ENCODE measurements around the gene PFN2. TPM values are rescaled to one million over a fixed set of nuclear protein-coding genes. Genes with fewer than 3 reads are reported as not detected.

PFN2 gene
- total RNA-seq, 1 donor: 204 TPM

DNA sequence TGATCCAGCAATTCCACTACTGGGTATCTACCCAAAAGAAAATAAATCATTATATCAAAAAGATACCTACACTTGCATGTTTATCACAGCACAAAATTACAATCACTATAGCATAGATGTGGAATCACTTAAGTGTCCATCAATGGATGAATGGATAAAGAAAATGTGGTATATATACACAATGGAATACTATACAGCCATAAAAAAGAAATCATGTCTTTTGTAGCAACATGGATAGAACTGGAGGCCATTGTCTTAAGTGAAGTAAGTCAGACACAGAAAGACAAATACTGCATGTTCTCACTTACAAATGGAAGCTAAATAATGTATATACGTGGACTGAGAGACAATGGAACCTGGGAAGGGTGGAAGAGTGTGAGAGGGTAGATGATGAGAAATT lies 28.3 kb upstream of the PFN2 start:
- Histone ChIP-seq H3K79me2 (ENCODE audit: insufficient read depth, low read length) (no peaks in the 10 kb centered on the region), H2AFZ (ENCODE audit: low read length) (no peak overlapping the region), H3K4me2 (ENCODE audit: insufficient read depth, low read length) (no peak overlapping the region), H3K27me3 (ENCODE audit: insufficient read depth, low read length) (no peaks in the 10 kb centered on the region), H3K4me3 (ENCODE audit: insufficient read depth, low read length) (no peak overlapping the region), H3K36me3 (ENCODE audit: insufficient read depth, low read length) (no peaks in the 10 kb centered on the region), H4K20me1 (ENCODE audit: insufficient read depth, low read length) (no peaks in the 10 kb centered on the region), H3K4me1 (ENCODE audit: insufficient read depth, low read length) (no peaks in the 10 kb centered on the region), H3K27ac (ENCODE audit: low read depth, low read length) (no peak overlapping the region), H3K9me3 (ENCODE audit: low read depth, low read length) (no peaks in the 10 kb centered on the region)
- TF ChIP-seq, protein P1, sequence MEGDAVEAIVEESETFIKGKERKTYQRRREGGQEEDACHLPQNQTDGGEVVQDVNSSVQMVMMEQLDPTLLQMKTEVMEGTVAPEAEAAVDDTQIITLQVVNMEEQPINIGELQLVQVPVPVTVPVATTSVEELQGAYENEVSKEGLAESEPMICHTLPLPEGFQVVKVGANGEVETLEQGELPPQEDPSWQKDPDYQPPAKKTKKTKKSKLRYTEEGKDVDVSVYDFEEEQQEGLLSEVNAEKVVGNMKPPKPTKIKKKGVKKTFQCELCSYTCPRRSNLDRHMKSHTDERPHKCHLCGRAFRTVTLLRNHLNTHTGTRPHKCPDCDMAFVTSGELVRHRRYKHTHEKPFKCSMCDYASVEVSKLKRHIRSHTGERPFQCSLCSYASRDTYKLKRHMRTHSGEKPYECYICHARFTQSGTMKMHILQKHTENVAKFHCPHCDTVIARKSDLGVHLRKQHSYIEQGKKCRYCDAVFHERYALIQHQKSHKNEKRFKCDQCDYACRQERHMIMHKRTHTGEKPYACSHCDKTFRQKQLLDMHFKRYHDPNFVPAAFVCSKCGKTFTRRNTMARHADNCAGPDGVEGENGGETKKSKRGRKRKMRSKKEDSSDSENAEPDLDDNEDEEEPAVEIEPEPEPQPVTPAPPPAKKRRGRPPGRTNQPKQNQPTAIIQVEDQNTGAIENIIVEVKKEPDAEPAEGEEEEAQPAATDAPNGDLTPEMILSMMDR (IDR thresholded peaks at IDR 0.05; ENCODE audit: extremely low read depth, low read depth, low read length): no peak
- DNase-seq (ENCODE audit: insufficient read length, low spot score, missing footprints): no peak

DNA sequence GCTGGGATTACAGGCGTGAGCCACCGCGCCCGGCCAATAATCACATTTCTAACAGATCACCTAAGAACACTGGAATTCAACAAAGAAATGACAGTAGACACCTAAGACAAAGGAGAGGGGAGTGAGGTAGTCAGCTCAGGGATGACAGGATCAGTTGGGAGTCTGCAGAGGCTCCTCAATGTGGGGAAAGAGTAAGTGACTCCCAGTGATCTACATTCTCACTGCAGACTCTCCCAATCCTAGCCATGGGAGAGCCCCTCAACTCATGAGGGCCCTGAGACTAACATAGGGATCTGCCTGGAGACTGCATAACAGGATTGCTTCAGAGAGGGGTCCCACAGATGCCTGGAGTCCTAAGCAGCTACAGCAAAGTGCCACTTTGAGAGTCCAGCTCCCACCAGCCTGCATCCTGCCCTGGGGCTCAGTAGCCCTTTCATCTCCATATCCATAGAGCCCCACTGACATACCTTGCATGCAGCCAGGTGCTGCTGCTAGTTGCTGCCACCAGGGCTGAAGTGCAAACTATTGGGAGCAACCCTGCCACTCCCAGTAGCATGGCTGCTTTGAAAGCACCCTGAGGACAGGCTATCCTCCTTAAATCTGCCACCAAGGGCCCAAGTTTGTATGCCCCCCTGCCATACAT lies 21.8 kb upstream of the PFN2 start:
- no peaks in the 10 kb centered on the region for H4K20me1 ChIP-seq (ENCODE audit: insufficient read depth, low read length)
- H3K79me2 ChIP-seq (ENCODE audit: insufficient read depth, low read length): no peaks in the 10 kb centered on the region
- H2AFZ ChIP-seq (ENCODE audit: low read length): no peak overlapping the region
- no peak for DNase-seq (ENCODE audit: insufficient read length, low spot score, missing footprints)
- H3K36me3 ChIP-seq (ENCODE audit: insufficient read depth, low read length): no peaks in the 10 kb centered on the region
- H3K4me2 ChIP-seq (ENCODE audit: insufficient read depth, low read length): no peak overlapping the region
- H3K27ac ChIP-seq (ENCODE audit: low read depth, low read length): no peak overlapping the region
- no peaks in the 10 kb centered on the region for H3K27me3 ChIP-seq (ENCODE audit: insufficient read depth, low read length)
- no peaks in the 10 kb centered on the region for H3K4me1 ChIP-seq (ENCODE audit: insufficient read depth, low read length)
- no peaks in the 10 kb centered on the region for H3K9me3 ChIP-seq (ENCODE audit: low read depth, low read length)
- TF ChIP-seq, protein P1 (IDR thresholded peaks at IDR 0.05; ENCODE audit: extremely low read depth, low read depth, low read length): no peak
- H3K4me3 ChIP-seq (ENCODE audit: insufficient read depth, low read length): no peak overlapping the region

DNA sequence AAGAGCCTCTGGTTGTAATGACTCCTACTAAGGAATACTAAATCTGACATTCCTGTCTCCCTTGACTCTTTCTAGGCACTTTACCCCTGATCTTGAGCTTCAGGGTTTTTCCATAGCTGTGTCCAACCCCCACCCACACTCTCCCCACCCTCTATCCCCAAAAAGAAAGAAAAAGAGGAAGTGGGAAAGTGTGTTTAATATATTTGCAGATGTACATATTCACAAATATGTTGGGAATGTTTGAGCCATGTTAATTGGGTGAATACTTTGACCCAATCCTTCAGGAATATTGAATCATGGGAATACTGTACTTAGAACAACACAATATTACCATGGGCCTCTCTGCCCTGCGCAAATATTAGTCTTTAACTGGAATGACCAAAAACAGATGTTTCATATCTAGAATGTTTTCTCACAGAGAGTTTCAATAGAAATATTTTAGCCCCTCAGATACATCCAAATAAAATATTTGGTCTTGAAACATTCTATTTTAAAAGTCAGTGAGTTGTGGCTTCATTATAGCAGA lies 19.8 kb upstream of the PFN2 start:
- Histone ChIP-seq H2AFZ (ENCODE audit: low read length) (no peak overlapping the region), H3K4me1 (ENCODE audit: insufficient read depth, low read length) (no peaks in the 10 kb centered on the region), H3K27ac (ENCODE audit: low read depth, low read length) (no peak overlapping the region), H3K27me3 (ENCODE audit: insufficient read depth, low read length) (no peaks in the 10 kb centered on the region), H3K36me3 (ENCODE audit: insufficient read depth, low read length) (no peaks in the 10 kb centered on the region), H3K9me3 (ENCODE audit: low read depth, low read length) (no peaks in the 10 kb centered on the region), H3K79me2 (ENCODE audit: insufficient read depth, low read length) (no peaks in the 10 kb centered on the region), H4K20me1 (ENCODE audit: insufficient read depth, low read length) (no peaks in the 10 kb centered on the region), H3K4me2 (ENCODE audit: insufficient read depth, low read length) (no peak overlapping the region), H3K4me3 (ENCODE audit: insufficient read depth, low read length) (no peak overlapping the region)
- TF ChIP-seq, protein P1 (IDR thresholded peaks at IDR 0.05; ENCODE audit: extremely low read depth, low read depth, low read length): no peak
- no peak for DNase-seq (ENCODE audit: insufficient read length, low spot score, missing footprints)

DNA sequence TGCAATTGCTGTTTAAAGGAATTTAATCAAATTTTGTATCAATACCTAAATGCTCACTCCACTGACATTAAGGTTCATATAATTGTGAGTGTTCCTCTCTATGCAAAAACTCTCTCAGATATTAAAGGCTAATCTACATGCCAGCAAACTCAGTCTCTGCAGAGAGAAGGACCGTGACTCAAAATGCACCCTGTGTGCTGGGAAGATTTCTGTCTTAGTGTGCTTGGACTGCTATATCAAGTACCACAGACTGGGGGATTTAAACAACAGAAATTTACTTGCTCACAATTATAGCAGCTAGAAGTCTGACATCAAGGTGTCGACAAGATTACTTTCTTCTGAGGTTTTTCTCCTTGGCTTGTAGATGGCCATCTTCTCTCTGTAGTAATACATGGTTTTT lies 18.6 kb upstream of the PFN2 start:
- Histone ChIP-seq H3K4me2 (ENCODE audit: insufficient read depth, low read length) (no peak overlapping the region), H3K36me3 (ENCODE audit: insufficient read depth, low read length) (no peaks in the 10 kb centered on the region), H2AFZ (ENCODE audit: low read length) (no peak overlapping the region), H3K79me2 (ENCODE audit: insufficient read depth, low read length) (no peaks in the 10 kb centered on the region), H3K4me3 (ENCODE audit: insufficient read depth, low read length) (no peak overlapping the region), H3K9me3 (ENCODE audit: low read depth, low read length) (no peaks in the 10 kb centered on the region), H3K27ac (ENCODE audit: low read depth, low read length) (no peak overlapping the region), H3K27me3 (ENCODE audit: insufficient read depth, low read length) (no peaks in the 10 kb centered on the region), H4K20me1 (ENCODE audit: insufficient read depth, low read length) (no peaks in the 10 kb centered on the region), H3K4me1 (ENCODE audit: insufficient read depth, low read length) (no peaks in the 10 kb centered on the region)
- TF ChIP-seq, protein P1 (IDR thresholded peaks at IDR 0.05; ENCODE audit: extremely low read depth, low read depth, low read length): no peak
- no peak for DNase-seq (ENCODE audit: insufficient read length, low spot score, missing footprints)
